Measurements from ENCODE around the gene CYP11A1. TPM values are rescaled to one million over a fixed set of nuclear protein-coding genes. Genes with fewer than 3 reads are reported as not detected.
A peak's percentile ranks its signal among the peaks of the same experiment; 100 is the strongest.

Gene CYP11A1
- total and polyA plus RNA-seq, 10 of the 15 experiments (the other 5 are each of a cell fraction or from before 2014, with no cell fraction given), result 0.11 to 1.2 (median 0.23) TPM; not detected in 5

DNA sequence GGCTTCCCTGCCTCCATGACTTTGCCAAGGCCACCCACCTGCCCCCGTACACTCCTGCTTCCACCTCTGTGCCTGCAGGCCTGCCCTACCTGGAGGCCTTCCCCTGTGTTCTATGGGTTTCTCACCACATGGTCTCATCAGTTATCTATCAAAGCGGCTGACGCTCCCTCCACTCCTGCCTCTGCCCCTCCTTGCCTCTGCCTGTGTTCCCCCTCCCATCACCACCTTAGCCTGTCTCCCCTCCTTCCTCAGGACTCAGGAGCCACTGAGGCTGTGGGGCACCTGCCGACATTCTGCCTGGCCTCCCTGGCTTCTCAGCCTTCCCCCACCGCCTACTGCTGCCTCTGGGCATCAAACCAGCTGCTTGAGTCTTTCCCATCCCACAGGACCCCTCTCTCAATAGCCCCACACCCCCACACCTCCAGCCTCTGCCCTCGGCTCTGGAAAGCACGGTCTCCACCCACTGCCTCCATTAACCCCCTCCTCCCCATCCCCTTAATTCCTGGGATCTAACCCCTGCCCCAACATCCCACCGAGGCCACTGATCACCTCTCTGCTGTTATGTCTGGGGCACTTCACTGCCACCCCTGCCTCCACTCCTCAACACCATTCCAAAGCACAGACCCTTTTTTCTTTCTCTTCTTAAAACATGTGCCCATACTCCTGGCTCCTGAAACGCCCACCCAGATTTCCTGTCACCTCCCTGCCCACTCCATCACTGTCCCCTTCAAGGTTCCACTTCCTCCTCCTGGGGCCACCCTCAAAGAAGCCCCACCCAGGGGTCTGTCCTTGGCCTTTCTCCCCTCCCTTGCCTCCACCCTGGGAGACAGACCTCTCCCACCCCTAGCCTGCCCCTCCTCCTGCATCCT lies 24.4 kb upstream of the CYP11A1 start:
- FAIRE-seq (no peak), ATAC-seq (no peak), DNase-seq (ENCODE audit: low read depth, low spot score) (no peak)
- no TSS peak for BruUV-seq (replicated peaks)
- Histone ChIP-seq H3K79me2 (ENCODE audit: control insufficient read depth, insufficient read depth, low read length) (peaks cover 31% of the 10 kb centered on the region), H2AFZ (ENCODE audit: control insufficient read depth, low read depth, low read length) (no peak overlapping the region), H3K27me3 (replicated peaks in 1 of 2; ENCODE audit: control insufficient read depth in 2 of 2, insufficient read depth in 2 of 2, low read length in 1 of 2) (no peaks in the 10 kb centered on the region), H3K27ac (ENCODE audit: control insufficient read depth, insufficient read depth) (peak overlapping the region; percentile 100), H3K9ac (ENCODE audit: control insufficient read depth, insufficient read depth, low read length) (peak overlapping the region; percentile 30; the same call in 1 of the 2 replicates), H3K4me2 (ENCODE audit: control insufficient read depth, insufficient read depth) (peak overlapping the region; percentile 11; the same call in 1 of the 2 replicates), H3K4me1 (ENCODE audit: control insufficient read depth, insufficient read depth, low read length) (peaks cover 77% of the 10 kb centered on the region), H3K4me3 (no peak overlapping the region; the same call in 1 of the 2 replicates), H3K9me3 (replicated peaks; ENCODE audit: control insufficient read depth, insufficient read depth, low read length) (no peaks in the 10 kb centered on the region), H3K36me3 (ENCODE audit: control insufficient read depth in 2 of 2, insufficient read depth in 2 of 2, low read length in 1 of 2) (no peaks in the 10 kb centered on the region), H4K20me1 (ENCODE audit: control insufficient read depth, insufficient read depth) (no peaks in the 10 kb centered on the region)
- in situ Hi-C loops (cut with MboI) (no loop called here), intact Hi-C loops (cut with micrococcal nuclease; ENCODE audit: unreplicated experiment) (loop anchor here (10.0 kb wide), 1 partner anchor 743 kb away; no protein-coding TSS in a partner anchor)
- POLR2A ChIA-PET, result interaction anchor here (4.1 to 6.2 kb wide), 2 partner anchors 12 to 38 kb away, joined by 48 to 86 read pairs; partner anchors contain the start of gene SEMA7A
- SMC1A ChIA-PET (ENCODE audit: uncharacterized antibody, unreplicated experiment), result interaction anchor here (1.0 to 21.3 kb wide), 2 partner anchors 11 to 46 kb away, joined by 6 to 544 read pairs; partner anchors contain the start of gene SEMA7A
- CTCF ChIA-PET, result interaction anchor here (2.4 to 15.7 kb wide), 2 partner anchors 9 to 12 kb away, joined by 8 to 226 read pairs; no protein-coding TSS in a partner anchor
- RAD21 ChIA-PET (ENCODE audit: unreplicated experiment), result interaction anchor here (1.0 to 20.3 kb wide), 4 partner anchors 8 to 37 kb away, joined by 4 to 496 read pairs (median 88); partner anchors contain the start of gene SEMA7A
- 66% methylated on average over 9 of the region's 9 CpGs for WGBS (ENCODE audit: insufficient coverage, insufficient replicate concordance, low lambda C conversion rate, missing lambda C conversion rate)
- TF ChIP-seq, protein P1, sequence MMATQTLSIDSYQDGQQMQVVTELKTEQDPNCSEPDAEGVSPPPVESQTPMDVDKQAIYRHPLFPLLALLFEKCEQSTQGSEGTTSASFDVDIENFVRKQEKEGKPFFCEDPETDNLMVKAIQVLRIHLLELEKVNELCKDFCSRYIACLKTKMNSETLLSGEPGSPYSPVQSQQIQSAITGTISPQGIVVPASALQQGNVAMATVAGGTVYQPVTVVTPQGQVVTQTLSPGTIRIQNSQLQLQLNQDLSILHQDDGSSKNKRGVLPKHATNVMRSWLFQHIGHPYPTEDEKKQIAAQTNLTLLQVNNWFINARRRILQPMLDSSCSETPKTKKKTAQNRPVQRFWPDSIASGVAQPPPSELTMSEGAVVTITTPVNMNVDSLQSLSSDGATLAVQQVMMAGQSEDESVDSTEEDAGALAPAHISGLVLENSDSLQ (IDR thresholded peaks at IDR 0.05), result peak; percentile 76
- 0 out of 3 replicates have a peak, but pooled peaks of 1 of the 2 experiments have one; percentile 20 for TF ChIP-seq EGR1 (IDR thresholded peaks at IDR 0.05; ENCODE audit: borderline replicate concordance in 1 of 2, low read depth in 2 of 2, low read length in 2 of 2)
- peak; percentile 71 for TF ChIP-seq HDGF (IDR thresholded peaks at IDR 0.05)
- no peak for TF ChIP-seq NR2C2 (IDR thresholded peaks at IDR 0.05; ENCODE audit: borderline replicate concordance, control insufficient read depth, insufficient read length, low read depth)
- TF ChIP-seq, protein P2, sequence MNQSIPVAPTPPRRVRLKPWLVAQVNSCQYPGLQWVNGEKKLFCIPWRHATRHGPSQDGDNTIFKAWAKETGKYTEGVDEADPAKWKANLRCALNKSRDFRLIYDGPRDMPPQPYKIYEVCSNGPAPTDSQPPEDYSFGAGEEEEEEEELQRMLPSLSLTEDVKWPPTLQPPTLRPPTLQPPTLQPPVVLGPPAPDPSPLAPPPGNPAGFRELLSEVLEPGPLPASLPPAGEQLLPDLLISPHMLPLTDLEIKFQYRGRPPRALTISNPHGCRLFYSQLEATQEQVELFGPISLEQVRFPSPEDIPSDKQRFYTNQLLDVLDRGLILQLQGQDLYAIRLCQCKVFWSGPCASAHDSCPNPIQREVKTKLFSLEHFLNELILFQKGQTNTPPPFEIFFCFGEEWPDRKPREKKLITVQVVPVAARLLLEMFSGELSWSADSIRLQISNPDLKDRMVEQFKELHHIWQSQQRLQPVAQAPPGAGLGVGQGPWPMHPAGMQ (IDR thresholded peaks at IDR 0.05; ENCODE audit: borderline replicate concordance), result no peak
- peak; percentile 35; the same call in 1 of the 2 replicates for TF ChIP-seq DPF2 (IDR thresholded peaks at IDR 0.05)
- no peak for TF ChIP-seq NRF1 (conservative IDR thresholded peaks at IDR 0.05; ENCODE audit: low read depth, low read length)
- TF ChIP-seq, protein P3, sequence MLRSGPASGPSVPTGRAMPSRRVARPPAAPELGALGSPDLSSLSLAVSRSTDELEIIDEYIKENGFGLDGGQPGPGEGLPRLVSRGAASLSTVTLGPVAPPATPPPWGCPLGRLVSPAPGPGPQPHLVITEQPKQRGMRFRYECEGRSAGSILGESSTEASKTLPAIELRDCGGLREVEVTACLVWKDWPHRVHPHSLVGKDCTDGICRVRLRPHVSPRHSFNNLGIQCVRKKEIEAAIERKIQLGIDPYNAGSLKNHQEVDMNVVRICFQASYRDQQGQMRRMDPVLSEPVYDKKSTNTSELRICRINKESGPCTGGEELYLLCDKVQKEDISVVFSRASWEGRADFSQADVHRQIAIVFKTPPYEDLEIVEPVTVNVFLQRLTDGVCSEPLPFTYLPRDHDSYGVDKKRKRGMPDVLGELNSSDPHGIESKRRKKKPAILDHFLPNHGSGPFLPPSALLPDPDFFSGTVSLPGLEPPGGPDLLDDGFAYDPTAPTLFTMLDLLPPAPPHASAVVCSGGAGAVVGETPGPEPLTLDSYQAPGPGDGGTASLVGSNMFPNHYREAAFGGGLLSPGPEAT (IDR thresholded peaks at IDR 0.05; ENCODE audit: low read depth), result peak; percentile 28; the same call in 1 of the 2 replicates
- TF ChIP-seq NBN (IDR thresholded peaks at IDR 0.05), result no peak
- no peak for TF ChIP-seq ZNF24 (IDR thresholded peaks at IDR 0.05)
- TF ChIP-seq IKZF1 (conservative IDR thresholded peaks at IDR 0.05), result peak; percentile 55
- TF ChIP-seq POU2F2 (IDR thresholded peaks at IDR 0.05; ENCODE audit: borderline replicate concordance, low read depth, low read length), result no peak
- no peak for TF ChIP-seq BACH1 (IDR thresholded peaks at IDR 0.05; ENCODE audit: borderline replicate concordance)
- peak; percentile 40 to 56; a peak in 2 of 4 replicates for TF ChIP-seq IKZF2 (IDR thresholded peaks at IDR 0.05)
- TF ChIP-seq PML (IDR thresholded peaks at IDR 0.05; ENCODE audit: low read length), result no peak
- no peak for TF ChIP-seq CBFB (IDR thresholded peaks at IDR 0.05; ENCODE audit: low read depth)
- TF ChIP-seq ZNF384 (IDR thresholded peaks at IDR 0.05; ENCODE audit: borderline replicate concordance, low read depth, low read length), result no peak
- no peak; the same call in none of the 2 replicates for TF ChIP-seq EED (IDR thresholded peaks at IDR 0.05; ENCODE audit: low read depth)
- no peak for TF ChIP-seq WRNIP1 (IDR thresholded peaks at IDR 0.05; ENCODE audit: borderline replicate concordance, low read depth, low read length)
- no peak for TF ChIP-seq RFX5 (IDR thresholded peaks at IDR 0.05; ENCODE audit: low read depth, low read length)
